ENCODE measurements around the gene TGIF1.

- TF ChIP-seq CTCF (conservative IDR thresholded peaks at IDR 0.05; ENCODE audit: low read length) (no peak), EZH2phosphoT487 (IDR thresholded peaks at IDR 0.05; ENCODE audit: borderline replicate concordance) (no peak)
Measured at GRCh38 chr18:3453540-3454364, 3.8 kb downstream of the TGIF1 start.

Data from Loucy (cell line).